ENCODE measurements around the gene CD7. TPM values are rescaled to one million over a fixed set of nuclear protein-coding genes. Genes with fewer than 3 reads are reported as not detected.

CD7 gene
- polyA plus RNA-seq, 1 donor from 2014 or later, result not detected

DNA sequence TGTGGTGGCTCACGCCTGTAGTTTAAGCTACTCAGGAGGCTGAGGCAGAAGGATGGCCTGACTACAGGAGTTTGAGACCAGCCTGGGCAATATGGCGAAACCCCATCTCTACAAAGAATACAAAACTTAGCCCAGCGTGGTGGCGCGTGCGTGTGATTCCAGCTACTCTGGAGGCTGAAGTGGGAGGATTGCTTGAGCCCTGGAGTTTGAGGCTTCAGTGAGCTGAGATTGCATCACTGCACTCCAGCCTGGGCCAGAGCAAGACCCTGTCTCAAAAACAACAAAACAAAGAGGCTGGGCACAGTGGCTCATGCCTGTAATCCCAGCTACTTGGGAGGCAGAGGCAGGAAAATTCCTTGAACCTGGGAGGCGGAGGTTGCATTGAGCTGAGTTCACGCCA is 36.9 kb downstream of the CD7 start:
- no peak overlapping the region for H3K4me2 ChIP-seq (ENCODE audit: low read length)
- no peak overlapping the region for H3K4me3 ChIP-seq (ENCODE audit: low read length)
- H2AFZ ChIP-seq (ENCODE audit: low read depth, low read length), result no peak overlapping the region
- H3K27ac ChIP-seq (ENCODE audit: low read length), result no peak overlapping the region
- H3K9me2 ChIP-seq (ENCODE audit: insufficient read depth, low read length), result no peaks in the 10 kb centered on the region
- TF ChIP-seq EP300 (conservative IDR thresholded peaks at IDR 0.05; ENCODE audit: poor library complexity, severe bottlenecking) (no peak), TAF1 (IDR thresholded peaks at IDR 0.05; ENCODE audit: low read depth) (no peak), SMC3 (conservative IDR thresholded peaks at IDR 0.05; ENCODE audit: poor library complexity) (no peak), POLR2AphosphoS5 (IDR thresholded peaks at IDR 0.05) (no peak), REST (IDR thresholded peaks at IDR 0.05; ENCODE audit: borderline replicate concordance) (no peak), RAD21 (conservative IDR thresholded peaks at IDR 0.05) (no peak), EZH2 (IDR thresholded peaks at IDR 0.05; ENCODE audit: borderline replicate concordance, insufficient read depth, low read length, poor library complexity, severe bottlenecking) (no peak), MXI1 (conservative IDR thresholded peaks at IDR 0.05; ENCODE audit: poor library complexity, severe bottlenecking) (no peak)
- TF ChIP-seq, protein P1, sequence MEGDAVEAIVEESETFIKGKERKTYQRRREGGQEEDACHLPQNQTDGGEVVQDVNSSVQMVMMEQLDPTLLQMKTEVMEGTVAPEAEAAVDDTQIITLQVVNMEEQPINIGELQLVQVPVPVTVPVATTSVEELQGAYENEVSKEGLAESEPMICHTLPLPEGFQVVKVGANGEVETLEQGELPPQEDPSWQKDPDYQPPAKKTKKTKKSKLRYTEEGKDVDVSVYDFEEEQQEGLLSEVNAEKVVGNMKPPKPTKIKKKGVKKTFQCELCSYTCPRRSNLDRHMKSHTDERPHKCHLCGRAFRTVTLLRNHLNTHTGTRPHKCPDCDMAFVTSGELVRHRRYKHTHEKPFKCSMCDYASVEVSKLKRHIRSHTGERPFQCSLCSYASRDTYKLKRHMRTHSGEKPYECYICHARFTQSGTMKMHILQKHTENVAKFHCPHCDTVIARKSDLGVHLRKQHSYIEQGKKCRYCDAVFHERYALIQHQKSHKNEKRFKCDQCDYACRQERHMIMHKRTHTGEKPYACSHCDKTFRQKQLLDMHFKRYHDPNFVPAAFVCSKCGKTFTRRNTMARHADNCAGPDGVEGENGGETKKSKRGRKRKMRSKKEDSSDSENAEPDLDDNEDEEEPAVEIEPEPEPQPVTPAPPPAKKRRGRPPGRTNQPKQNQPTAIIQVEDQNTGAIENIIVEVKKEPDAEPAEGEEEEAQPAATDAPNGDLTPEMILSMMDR (IDR thresholded peaks at IDR 0.05; ENCODE audit: poor library complexity, severe bottlenecking), result no peak
- no peak overlapping the region for H3K9ac ChIP-seq (ENCODE audit: low read length)
- no peaks in the 10 kb centered on the region for H3K27me3 ChIP-seq (ENCODE audit: insufficient read depth, low read depth, low read length)
- no peaks in the 10 kb centered on the region for H3K9me3 ChIP-seq (ENCODE audit: low read length)
- no peaks in the 10 kb centered on the region for H3F3A ChIP-seq (ENCODE audit: insufficient read depth, low read length, poor library complexity, severe bottlenecking)
- H4K20me1 ChIP-seq (ENCODE audit: insufficient read depth), result no peaks in the 10 kb centered on the region
- H3K79me2 ChIP-seq (replicated peaks; ENCODE audit: insufficient read depth, low read length), result no peaks in the 10 kb centered on the region
- H3K36me3 ChIP-seq (ENCODE audit: insufficient read depth, low read length), result no peaks in the 10 kb centered on the region

GRCh38 chr17:82278786-82279391 is 38.5 kb downstream of the CD7 start:
- no peaks in the 10 kb centered on the region for H3K9me2 ChIP-seq (ENCODE audit: insufficient read depth, low read length)
- TF ChIP-seq TAF1 (IDR thresholded peaks at IDR 0.05; ENCODE audit: low read depth) (no peak), MXI1 (conservative IDR thresholded peaks at IDR 0.05; ENCODE audit: poor library complexity, severe bottlenecking) (no peak)
- no peak overlapping the region for H3K27ac ChIP-seq (ENCODE audit: low read length)
- H2AFZ ChIP-seq (ENCODE audit: low read depth, low read length), result no peak overlapping the region
- H3K4me3 ChIP-seq (ENCODE audit: low read length), result no peak overlapping the region
- H3K36me3 ChIP-seq (ENCODE audit: insufficient read depth, low read length), result no peaks in the 10 kb centered on the region
- no peak overlapping the region for H3K4me2 ChIP-seq (ENCODE audit: low read length)
- no peaks in the 10 kb centered on the region for H3K27me3 ChIP-seq (ENCODE audit: insufficient read depth, low read depth, low read length)
- no peaks in the 10 kb centered on the region for H3K9me3 ChIP-seq (ENCODE audit: low read length)
- H3K79me2 ChIP-seq (replicated peaks; ENCODE audit: insufficient read depth, low read length), result no peaks in the 10 kb centered on the region
- no peak overlapping the region for H3K9ac ChIP-seq (ENCODE audit: low read length)
- no peaks in the 10 kb centered on the region for H4K20me1 ChIP-seq (ENCODE audit: insufficient read depth)
- no peaks in the 10 kb centered on the region for H3F3A ChIP-seq (ENCODE audit: insufficient read depth, low read length, poor library complexity, severe bottlenecking)
